ENCODE results near the gene YRDC.
A peak's percentile ranks its signal among the peaks of the same experiment; 100 is the strongest.
"Not testable (repeated sequence)": the region's sequence is repeated elsewhere in the genome, so short reads cannot be mapped to it uniquely, and the experiment has no call there.

YRDC gene

DNA sequence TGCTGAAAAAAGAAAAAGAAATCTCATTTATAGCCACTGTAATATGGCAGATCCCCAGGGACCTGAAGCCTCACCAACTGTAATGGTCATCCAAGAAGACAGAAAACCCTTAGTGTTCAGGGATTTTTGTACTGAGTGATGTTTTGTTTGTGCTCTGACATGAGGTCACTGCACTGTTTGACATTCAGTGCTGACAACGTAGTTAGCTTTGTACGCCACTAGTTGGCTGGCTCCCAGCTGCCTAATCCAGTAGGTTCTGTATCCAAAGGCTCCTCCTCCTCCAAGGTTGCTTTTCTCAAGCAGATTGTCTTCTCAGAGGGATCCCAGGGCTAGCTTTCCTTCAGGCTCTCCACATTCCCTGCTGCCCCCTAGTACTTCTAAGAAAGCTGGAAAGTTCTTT, 9.5 kb upstream of the YRDC start:
- no peak for DNase-seq

GRCh38 chr1:37814252-37814651, 6.2 kb upstream of the YRDC start:
- no peak for DNase-seq

DNA sequence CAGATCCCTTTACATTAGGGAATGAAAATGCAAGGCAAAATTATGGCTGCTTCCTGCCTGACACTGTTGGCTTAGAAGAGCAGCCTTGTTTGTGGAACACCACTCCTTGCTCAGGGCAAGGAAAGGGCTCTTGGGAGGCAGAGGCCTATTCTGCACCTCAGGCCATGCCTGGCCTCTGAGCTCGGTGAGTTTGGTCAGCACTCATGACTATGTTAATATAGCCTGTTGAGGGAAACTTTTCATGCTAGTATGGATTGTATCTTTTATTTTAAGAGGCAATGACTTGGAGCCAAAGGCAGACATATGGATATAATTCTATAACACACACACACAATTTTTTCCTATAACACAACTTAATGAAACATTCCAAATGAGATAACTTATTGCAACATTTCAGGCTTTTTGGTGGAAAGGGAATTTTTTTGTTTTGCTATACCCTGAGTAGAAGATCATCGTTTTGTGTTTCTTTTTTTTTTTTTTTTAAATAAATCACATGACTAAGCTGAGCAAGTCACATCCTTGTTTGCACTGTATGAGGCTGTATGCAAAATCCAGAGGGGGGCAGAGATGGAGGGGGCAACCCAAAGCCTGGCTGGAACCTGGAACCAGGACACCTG, 5.6 kb upstream of the YRDC start:
- no peak for DNase-seq

DNA sequence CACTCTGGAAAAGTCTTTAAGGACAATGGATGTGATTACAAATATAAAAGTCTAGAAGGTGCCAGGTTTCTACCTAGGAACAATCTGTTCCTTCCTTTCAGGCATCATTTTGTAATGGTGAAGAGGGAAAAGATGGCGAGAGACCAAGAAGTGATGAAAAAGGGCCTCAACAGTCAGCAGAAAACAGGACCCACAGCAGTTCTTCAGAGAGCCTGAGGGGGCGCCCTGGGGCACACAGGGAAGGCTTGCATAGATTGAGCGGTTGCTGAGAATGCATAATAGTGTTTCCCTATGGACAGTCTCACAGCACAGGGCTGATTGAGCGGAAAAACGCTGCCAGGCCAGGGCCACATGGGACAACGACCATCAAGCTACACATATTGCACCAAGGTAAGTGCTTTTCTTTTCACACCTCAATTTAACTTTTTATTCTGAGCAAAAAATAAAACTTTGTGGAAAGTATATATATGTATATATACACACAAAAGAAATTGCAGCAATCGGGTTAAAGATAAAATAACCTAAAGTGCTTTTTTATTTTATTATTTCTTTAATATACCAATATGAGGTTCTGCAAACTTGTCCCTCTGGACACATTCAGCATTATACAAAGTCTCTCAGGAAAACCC, 3.1 kb upstream of the YRDC start:
- DNase-seq = peak; percentile 77

DNA sequence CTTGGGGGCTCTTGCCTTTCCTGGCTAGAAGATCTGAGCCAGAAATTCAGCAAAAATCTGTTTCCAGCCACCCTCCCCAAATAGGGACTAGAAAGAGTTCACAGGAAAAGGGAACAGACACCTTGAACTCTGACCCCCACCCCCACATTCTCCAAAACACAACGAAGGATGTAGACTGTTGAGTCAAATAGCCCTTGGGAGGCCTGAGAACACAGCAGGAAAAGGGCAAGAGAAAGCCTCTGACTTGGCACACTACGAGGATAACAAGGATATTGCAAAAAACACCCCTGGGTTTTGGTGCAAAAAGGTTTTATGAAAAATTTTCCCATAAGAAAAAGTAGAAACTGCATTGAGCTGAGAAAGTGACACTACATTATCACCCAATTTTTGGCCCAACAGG, 1.9 kb upstream of the YRDC start:
- DNase-seq = no peak

- peak; percentile 81 for DNase-seq
Measured at GRCh38 chr1:37808369-37809319, 636 bp upstream of the YRDC start.

GRCh38 chr1:37807220-37807554, 821 bp downstream of the YRDC start:
- no peak for DNase-seq

DNA sequence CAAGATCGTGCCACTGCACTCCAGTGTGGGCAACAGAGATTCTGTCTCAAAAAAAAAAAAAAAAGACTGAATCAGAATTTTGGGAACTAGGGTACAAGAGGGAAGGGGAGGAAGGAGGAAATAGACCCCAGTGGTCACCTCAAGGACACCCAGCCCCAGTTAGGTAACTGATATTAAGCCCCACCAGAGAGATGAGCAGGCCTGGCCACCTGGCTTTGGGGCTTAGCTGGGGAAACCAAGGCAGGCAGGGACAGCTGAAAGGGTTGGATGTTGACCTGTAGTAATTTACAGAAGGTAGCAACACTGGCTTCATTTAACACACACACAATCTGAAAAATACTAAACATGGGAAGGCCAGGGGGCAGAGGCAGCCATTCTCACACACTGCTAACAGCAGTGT, 5.6 kb downstream of the YRDC start:
- DNase-seq = no peak

GRCh38 chr1:37797750-37798345, 10.2 kb downstream of the YRDC start:
- peak; percentile 44 for DNase-seq

DNA sequence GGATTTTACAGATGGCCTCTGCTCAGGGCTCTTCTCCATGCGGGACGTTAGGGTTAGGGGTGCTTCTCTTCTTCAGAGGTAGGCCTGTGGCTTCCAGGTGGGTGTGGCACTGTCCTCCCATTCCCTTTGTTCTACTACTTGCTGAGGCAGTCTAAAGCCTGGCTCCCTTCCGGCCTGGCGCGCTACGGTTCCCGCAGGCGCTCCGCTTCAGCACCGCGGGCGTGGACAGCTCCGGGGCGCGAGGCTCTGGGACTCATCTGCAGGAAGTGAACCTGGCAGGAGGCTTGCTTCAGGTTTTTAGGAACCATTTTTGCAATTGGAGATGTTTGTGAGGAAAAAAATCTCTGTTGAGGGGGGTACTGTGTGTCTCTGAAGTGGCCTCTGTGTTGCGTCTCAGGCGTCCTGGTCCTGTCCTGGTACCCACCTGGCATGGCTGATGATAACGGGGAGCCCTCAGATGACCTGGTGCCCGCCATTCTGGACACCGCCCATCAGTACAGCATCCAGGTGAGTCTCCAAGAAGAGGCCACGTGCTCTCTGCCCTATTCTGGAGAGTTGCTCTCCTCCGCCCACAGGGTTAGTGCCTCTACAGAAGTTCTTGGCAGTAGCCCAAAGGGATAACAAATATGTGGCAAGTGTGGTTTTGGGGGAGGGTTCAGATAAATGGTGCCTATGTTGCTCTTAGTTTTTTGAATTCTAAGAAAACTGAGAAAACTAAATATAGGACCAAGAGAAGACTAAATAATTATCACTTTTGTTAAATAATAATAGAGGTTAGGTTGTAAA, 12.5 kb downstream of the YRDC start:
- no peak for DNase-seq

DNA sequence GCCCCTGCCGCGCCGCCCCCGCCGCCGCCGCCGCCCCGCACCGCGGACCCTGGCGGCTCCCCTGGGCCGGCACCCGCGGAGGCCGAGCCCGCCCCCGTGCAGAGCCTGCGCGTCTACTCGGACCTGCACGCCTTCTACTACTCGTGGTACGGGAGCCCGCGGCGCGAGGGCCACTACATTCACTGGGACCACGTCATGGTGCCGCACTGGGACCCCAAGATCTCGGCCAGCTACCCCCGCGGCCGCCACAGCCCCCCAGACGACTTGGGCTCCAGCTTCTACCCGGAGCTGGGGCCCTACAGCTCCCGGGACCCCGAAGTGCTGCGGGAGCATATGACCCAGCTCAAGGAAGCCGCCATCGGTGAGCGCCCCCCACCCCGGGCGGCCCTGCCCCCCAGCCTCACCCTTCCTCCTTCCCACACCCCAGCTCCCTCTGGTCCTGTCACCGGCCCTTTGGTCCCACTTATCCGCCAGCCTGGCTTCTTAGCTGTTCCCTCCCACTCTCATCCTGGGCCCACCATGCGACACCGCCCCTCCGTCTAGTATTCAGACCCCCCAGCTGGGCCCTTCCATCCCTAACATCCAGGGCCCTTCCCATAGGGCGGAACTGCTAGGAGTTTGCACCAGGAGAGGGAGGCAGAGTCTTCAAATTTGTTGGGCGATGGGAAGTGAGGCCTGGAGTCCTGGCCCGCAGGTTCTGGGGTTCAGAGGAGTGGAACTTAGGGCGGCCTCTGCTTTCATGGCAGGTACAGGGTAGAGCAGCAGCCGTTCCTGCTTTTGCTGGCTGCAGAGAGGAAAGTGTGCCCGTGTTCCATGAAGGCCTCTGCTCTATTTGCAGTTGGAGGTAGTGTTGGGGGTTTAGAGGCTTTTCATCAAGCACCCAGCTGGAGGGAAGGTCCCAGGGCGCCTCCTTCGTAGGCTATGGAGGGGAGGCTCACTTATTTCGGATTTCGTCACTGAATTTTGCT, 13.4 kb downstream of the YRDC start:
- DNase-seq = no peak

- peak; percentile 61 for DNase-seq
Measured at GRCh38 chr1:37793773-37794371, 14.1 kb downstream of the YRDC start, which contains the start of gene MANEAL. Gene MANEAL (plus strand): TSS chr1:37793847. CDS start chr1:37794183, 336 bp downstream.

DNA sequence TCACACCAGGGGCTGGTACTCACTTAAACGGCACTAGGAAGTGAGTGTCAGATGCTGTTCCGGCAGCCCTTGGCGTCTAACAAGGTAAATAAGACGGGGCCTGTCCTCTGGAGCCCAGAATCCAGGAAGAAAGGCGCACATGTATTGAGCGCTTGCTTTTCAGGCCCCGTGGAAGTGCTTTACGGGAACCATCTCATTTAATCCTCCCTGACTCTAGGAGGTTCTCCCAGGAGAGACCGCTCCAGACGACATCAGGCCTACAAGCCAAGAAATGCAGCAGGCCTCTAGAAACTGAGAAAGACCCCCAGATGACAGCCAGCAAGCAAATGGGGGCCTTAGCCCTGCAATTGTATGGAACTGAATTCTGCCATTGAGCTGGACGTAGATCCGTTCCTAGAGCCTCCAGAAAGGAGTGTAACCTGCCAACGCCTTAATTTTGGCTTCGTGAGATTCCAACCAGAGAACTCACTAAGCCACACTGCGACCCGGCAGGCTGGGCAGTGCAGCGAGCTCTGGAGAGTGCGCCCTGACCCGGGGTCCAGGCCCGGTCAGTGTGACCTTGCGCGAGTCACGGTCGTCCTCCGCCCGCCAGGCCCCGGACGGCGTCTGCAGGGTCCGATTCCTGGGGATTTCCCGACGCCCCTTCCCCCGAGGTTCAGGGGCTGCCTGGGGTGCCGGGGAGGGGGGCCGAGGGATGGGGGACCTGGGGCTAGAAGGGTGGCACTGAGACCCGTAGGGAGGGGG, 14.9 kb downstream of the YRDC start:
- no peak for DNase-seq

DNA sequence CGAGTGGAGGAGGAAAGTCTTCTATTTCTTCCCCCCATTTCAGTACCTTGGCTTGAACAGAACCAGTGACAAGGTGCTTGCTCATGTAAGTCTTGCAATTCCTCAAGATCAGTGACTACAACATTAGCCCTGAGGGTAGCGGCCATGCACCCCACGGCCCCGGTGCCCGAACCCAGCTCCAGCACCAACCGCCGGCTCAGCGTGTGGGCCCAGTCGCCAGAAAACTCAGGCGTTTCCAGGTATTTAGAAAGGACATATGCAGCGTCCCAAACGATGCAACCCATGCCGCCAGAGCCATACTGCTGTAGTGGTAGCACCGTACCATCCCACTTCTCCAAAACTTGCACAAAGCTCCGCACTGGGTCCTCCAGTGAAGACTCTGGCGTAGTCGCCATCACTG, 25.5 kb downstream of the YRDC start:
- no peak for DNase-seq

- DNase-seq = no peak
Measured at GRCh38 chr1:37778654-37779053, 29.4 kb downstream of the YRDC start.

DNA sequence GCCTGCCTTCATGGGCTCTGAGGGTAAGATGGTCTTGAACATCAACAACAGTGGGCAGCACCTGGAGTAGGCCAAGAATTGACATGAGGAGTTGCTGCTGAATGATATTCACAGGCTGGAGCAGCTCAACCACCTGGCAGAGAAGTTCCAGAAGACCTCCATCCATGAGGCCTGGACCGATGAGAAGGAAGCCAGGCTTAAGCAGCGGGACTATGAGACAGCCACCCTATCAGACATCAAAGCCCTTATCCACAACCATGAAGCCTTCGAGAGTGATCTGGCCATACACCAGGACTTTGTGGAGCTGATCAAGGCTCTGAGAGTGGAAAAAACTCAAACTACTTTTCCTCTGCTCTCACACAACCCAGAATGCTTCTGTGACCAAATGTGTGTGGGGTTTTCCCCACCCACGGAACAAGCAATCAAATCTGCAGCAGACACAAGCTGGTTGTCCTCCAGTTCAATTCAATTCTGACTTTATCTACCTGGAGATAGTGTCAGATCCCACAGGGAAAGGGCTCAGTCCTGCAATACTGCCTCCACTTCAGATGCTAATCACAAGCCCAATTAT, 31.0 kb downstream of the YRDC start:
- DNase-seq = no peak

GRCh38 chr1:37771440-37771839, 36.6 kb downstream of the YRDC start:
- DNase-seq = not testable (repeated sequence)

DNA sequence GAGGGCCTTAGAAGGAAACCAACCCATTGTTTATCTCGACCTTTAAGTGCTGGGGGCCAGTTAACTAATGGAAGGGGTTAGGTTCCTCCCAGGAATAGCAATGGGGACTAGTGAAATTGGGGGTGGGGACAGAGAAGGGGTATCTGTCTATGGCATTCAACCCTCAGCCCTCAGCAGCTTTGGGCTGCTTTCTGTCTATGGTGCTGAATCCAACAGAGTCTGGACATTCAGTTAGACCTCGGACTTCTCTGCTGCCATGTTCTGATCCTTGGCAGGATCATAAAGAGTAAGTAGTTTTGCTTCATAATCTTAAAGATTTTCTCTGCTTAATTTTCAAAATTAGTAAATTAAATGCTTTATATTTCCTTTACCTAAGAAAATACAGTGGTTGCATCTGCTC, 40.5 kb downstream of the YRDC start:
- no peak for DNase-seq

GRCh38 chr1:37765916-37766664, 41.9 kb downstream of the YRDC start:
- DNase-seq = no peak

All from EL (cell line).